ENCODE data around the gene CASK. TPM values are rescaled to one million over a fixed set of nuclear protein-coding genes. Genes with fewer than 3 reads are reported as not detected.
"Not testable (repeated sequence)": the region's sequence is repeated elsewhere in the genome, so short reads cannot be mapped to it uniquely, and the experiment has no call there.

CASK gene
- total RNA-seq, 1 experiment from 2014 or later: 14.1 TPM

DNA sequence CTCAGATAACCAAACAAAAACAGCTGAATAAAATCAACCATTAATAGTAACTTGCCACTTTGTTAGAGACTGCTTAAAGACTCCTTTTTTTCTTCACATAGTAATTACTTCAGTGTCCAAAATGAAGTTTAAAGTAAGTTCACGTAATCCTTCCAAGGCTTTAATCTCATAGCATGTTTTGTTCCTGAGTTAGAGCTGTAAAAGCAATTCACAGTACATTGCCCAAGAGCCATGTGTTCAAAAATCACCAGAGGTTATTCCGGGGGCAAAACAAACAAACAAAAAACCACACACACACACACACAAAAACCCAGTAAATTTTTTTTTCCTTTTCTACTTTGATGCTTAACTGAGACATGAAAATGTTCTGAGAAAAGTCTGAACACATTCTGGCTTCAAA, 193.3 kb downstream of the CASK start:
- no peak for DNase-seq (ENCODE audit: low read depth)

DNA sequence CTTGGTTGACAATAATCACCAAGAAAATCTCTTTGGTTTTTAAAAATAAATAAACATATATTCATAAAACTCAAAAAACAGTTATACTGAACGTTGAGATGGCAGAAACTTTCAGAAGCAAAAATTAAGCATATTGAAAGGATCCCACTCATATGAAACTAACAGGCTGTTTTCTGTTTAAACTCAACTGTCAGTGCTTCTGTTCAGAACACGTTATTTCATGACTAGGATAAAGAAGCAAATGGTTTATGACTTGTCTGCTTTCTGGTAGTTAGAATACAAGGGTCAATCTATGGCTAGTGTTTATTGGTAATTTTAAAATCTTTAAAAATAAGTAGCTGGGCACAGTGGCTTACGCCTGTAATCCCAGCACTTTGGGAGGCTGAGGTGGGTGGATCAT, 195.2 kb downstream of the CASK start:
- DNase-seq (ENCODE audit: low read depth): no peak

DNA sequence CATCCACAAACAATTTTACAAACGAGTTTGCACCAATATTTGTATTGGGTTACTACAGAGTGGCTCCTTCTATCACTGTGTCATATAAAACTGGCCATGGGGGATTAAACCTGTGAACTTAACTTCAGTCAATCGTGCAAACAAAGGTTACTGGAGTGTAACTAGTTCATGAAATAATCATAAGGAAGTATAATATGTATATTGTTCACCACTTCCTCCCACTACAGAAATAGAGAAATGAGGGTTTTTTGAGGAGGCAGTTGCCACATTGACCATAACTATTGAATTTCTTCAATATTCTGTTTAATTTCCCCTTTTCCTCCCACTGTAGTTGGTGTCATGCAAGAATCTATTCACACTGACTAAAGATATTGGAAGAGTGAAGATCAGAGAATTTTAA, 199.5 kb downstream of the CASK start, which contains the start of gene GPR82:
GPR82 (plus strand) TSS at position 356 of the 400 bp plus-strand sequence. CDS start 2,846 bp downstream, outside the sequence.
- no peak for DNase-seq (ENCODE audit: low read depth)

DNA sequence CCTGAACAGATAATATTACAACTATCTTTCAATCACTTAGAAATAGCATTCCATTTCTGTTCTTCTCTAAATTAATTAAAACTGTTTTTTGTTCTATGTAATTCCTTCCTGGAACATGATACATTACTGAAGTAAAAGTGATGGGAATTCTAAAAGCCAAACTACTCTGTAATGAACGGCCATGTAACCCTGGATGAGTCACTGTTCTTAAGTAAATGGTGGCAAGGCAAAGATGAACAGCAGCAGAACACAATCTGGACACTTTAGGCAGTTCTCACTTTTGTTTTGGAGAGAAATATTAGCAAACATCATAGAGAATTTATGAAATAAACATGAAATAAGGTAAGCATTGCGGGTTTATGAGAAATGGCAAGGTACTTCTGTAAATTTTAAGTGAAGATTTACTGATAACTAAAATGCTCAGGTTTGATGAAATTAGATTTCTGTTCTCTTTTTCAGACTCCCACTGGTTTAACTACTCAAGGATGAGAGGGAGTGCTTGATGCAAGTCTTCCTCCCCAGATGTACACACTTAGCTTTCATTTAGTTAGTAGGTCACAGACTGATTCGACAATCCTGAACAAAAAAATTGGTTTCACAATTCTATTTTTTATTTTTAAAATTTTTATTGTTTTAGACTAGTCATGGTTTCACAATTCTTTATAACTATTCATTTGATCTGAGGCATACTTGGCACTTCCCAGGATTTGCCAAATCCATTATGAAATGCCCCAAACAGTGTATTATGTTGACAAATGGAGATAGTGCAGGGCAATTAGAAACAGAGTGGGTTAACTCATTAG, 200.3 kb downstream of the CASK start:
- no peak for DNase-seq (ENCODE audit: low read depth)

DNA sequence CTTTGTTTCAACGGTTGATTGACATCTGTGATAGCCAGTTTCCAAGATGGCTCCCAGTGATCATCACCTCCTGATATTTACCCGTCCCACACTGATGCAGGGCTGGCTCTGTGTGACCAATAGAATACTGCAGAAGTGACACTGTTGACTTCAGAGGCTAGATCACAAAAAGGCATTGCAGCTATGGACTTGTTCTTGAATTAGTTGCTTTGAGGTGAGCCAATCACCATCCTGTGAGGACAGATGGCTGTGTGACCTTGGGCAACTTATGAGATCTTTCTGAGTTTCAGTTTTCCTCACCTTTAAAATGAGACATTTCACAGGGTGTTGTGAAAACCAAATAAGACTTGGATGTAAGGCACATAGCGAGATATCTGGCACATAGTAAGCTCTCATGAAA, 201.1 kb downstream of the CASK start:
- no peak for DNase-seq (ENCODE audit: low read depth)

DNA sequence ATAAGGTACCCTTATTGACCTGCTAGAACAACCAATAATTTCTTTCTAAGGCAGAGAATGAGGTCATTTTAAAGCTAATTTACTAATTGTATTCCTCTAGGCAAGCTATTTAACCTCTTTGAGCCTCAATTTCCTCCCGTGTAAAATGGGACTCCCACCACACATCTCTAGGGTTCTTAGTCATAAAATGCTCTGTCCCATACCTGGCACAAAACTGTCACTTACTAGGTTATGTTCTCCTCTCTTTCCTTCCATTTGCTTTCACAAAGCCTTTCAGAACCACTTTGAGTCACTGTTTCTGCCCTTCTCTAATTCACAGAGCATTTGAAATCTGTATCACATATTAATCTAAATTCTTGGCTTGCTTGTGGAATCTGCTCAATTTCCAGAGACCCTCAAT, 201.8 kb downstream of the CASK start:
- no peak for DNase-seq (ENCODE audit: low read depth)

DNA sequence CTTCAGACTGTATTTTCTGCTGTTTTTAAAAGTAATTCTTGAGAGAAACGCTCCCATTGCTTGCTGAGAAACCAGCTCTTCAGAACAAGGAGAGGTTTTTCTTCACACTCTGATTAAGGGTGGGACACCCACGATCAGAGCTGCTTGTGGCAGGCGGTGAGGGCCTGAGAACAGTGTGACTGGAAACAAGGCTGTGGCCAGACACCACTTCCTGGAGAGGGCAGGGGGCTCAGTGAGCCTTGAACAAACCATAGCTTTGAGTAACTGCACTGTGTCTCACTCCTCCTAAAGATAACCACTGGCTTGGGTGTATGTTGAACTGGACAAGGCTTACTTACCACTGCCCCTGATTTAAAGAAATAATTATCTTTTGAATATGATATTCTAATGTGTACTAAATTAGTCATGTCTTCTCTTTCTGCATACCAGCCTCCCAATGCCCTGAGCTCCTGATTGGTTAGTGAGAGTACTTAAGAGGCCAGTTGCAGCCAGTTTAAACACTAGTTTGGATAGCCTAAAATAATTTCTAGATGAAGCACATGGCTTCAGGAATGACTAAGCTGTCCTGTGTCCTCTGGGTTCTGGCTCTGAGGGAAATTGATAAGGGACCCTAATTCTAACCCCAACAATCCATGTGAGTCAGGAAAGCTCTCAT, 203.1 kb downstream of the CASK start:
- DNase-seq (ENCODE audit: low read depth): no peak

DNA sequence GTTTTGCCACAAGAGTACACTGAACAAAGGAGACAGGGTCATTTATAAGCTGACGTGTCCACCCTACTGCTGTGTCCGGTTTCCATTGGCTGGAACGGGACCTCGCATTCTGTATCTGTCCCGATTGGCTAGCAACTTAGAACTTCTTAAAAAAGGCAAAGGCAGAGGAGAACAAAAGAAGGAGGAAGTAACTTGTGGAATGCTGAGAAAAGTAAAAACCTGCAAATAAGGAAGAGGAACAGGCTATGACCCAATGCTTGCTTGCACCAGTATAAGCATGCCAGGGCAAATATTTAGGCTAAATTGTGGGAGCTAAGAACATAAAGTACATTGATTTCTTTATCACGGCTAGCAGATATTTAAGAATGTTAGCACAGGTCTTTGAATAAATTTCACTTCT, 203.7 kb downstream of the CASK start:
- not testable (repeated sequence) for DNase-seq (ENCODE audit: low read depth)

DNA sequence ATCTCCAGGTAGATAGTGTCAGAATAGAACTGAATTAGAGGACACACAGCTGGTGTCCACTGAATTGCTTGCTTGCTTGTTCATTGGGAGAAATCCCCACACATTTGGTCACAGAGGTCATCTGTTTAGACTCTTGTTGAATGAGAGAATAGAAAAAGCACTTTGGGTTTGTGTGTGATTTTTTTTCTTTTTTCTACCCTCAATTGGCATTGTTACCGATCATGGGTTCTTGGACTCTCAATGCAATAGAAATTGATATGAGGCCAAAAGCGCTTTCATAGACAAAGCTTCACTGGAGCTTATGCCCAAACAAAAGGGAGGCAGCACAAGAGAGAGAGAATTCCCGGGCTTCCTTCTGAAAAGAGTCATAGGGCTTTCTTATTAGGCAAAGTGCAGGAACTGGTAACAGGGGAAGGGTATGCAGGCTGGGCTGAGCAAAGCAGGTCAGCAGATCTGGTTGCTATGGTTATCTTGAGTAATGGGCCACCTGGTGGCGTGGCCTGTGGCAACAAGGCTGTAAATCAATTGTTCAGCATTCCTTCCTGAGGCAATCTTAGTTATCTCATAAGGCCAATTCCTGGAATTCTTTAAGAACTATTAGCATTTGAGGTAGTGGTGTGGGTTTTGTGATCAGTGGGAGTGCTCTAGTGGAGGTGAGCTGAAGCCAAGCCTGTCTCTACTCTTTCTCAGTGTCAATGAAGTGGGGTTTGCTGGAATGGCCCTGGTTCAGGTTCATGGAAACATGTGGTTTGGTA, 204.7 kb downstream of the CASK start:
- DNase-seq (ENCODE audit: low read depth): no peak

DNA sequence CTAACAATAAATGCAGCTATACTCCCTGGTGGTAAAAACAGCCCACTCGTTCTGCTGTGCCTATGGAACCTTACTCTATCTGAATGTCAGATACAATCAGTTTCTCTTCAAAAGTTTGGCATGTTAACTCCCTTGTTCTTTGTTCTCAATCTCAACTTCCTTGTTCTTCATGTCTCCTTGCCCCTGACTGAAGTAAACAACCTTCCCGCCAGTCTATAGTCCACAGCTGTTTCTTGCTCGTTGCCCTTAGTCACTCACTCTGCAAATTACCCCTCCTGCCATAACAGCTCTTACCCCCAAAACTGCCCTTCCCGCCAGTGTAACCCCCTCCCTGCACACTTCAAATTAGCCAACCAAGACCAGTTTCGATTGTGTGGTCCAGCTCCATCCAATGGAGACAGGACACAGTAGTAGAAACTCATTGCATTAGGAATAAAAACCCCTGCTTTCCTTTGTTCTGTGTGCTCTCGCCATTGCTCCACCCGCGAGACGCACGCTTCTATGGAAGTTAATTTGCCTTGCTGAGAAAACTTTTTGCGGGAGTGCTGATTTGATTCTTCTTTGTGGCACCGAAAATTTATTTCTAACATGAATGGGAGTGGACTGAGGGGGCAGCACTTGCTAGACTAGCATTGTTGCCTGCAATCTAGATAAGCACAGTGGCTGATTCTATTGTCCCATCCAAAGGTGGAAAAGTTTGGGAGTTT, 206.4 kb downstream of the CASK start:
- DNase-seq (ENCODE audit: low read depth): no peak

DNA sequence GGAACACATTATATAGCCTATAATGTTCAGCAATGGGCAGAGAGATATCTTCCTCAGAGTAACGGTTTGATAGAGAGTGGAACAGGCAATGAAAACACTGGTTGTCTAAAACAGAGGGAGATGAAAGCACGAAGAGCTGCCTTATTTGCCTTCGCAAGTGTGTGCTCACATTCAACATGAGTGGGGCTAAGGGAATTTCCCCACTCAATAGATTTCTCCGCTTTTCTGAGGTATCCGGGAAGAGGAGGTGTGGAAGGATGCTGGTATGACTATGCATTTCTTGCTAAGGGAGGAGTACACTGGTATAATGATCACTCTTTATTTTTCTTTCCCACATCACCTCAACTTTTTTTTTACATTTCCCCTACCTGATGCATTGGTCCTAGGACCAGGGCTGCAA, 207.1 kb downstream of the CASK start:
- DNase-seq (ENCODE audit: low read depth): no peak

DNA sequence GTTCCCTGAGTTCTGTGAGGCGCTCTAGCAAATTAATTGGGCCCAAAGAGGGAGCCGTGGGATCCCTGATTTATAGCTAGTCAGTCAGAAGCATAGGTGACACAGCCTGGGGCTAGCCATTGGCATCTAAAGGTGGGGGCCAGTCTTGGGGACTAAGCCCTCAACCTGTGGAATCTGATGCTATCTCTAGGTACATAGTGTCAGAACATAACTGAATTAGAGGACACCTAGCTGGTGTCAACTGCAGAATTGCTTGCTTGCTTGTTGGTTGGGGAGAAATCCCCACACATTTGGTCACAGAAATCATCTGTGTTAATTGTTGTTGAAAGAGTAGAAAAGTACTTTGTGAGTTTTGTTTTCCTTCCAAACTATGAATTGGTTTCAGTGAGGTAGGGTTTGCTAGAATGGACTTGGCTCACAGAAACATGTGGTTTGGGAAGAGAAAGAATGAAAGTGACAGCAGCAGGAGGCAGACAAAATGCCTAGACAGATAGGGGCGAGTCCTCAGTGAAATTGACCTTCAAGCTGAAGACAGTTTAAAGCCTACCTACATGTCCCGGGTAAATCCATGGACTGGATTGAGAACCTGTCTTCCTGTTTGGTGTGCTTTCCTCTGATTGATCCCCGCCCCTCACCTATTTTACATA, 212.2 kb downstream of the CASK start:
- no peak for DNase-seq (ENCODE audit: low read depth)

DNA sequence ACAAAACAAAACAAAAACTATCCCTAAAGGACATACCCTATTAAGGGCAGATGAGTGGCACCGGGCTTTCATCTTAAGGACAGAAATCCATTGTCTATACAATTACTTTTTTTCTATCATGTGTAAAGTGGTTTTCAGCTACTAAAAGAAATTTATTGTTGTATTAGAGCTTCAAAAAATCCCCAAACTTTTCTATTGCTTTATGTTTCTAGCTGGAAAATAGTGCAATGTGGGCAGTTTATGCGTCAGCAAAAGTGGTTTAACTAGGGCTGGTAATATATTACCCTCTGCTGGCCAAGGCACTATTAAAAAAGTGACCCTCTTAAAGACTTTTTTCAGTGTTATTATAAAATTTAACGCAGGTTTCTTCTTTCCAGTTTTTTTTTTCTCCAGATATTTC, 214.9 kb downstream of the CASK start:
- no peak for DNase-seq (ENCODE audit: low read depth)

DNA sequence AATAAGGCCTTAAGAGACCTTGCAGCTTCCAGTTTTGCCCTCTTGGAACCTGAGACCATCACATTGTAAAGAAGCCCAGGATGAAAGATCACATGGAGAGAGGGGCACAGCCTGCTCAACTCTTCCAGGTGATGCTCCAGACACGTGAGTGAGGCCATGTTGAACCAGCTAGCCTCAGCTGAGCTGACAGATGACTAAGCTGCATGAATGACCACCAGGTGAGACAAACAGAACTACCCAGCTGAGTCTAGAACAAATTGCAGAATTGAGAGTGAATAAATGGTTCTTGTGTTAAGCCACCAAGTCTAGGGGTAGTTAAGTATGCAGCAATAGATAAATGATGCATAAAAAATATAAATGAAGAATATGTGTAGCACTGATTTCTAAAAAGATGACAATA, 216.1 kb downstream of the CASK start:
- DNase-seq (ENCODE audit: low read depth): no peak

DNA sequence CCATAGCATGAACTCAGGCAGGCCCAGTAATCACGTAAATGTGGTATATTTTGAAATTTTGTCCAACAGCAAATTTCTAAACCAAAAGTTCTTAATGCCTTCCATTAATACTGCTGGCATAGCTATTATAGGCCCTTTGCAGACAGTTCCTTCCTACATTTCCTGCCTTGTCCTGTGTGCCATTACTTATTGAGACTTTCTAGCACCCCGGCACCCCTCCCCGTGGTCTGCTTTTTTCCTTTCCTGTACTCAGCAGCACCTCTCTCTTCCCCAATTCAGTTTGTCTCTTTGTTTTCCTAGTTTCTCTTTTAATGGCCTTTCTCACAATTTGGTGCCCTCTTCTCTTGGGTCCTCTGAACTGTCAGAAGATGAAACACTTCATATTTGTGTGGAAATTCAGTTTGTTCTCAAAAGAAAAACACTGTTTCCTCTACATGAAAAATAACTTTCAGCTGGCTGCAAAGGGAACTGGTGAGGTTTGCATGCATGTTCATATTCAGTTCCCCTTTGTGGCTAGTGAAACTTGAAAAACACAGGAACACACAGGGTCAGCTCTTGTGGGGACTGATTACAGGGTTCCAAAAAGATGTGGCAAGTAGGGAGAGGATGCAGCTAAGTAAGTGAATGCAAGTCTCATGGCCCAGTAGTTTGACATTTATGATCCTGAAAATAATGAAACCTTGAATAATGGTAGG, 217.5 kb downstream of the CASK start:
- no peak for DNase-seq (ENCODE audit: low read depth)

DNA sequence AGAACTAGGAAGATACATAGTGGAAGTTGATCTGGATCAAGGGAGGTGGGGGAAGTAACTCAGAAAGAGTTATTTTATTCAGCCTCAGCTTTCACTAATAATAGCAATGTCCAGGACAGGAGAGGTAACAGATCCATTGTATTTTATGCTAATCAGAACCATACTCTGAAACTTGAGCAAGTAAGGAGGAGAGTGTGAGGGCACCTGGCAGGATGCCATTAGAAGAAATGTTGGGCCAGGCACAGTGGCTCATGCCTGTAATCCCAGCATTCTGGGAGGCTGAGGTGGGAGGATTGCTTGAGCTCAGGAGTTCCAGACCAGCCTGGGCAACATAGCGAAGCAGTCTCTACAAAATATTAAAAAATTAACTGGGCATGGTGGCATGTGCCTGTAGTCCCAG, 218.3 kb downstream of the CASK start:
- DNase-seq (ENCODE audit: low read depth): no peak

DNA sequence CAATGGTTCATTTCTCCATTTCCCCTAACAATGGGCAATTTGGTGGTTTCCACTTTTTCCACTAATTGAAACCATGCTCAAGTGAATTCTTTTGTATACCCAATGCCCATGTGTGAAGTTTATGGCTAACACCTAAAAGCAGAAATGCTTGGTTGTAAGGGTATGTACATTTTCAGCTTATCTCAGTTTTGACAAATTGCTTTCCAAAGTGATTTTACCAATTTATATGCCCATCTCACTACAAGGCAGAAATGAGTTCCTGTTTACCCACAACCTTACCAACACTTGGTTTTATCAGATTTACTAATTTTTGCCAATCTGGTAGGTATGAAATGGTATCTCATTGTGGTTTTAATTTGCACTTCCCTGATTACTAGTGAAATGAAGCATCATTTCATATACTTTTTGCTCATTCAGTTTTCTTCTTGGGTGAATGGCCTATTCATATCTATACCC, 219.8 kb downstream of the CASK start:
- no peak for DNase-seq (ENCODE audit: low read depth)

DNA sequence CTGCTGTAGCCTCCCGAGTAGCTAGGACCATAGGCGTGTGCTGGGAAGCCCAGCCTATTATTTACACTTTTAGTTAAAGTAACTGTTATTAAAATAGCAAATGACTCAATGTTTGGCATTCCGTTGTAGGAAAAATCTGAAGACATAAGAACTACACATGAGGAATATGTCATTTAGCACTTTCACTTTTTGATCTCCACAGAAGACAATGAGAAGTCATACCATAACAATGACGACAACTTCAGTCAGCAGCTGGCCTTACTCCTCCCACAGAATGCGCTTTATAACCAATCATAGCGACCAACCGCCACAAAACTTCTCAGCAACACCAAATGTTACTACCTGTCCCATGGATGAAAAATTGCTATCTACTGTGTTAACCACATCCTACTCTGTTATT, 227.9 kb downstream of the CASK start:
- DNase-seq (ENCODE audit: low read depth): no peak

DNA sequence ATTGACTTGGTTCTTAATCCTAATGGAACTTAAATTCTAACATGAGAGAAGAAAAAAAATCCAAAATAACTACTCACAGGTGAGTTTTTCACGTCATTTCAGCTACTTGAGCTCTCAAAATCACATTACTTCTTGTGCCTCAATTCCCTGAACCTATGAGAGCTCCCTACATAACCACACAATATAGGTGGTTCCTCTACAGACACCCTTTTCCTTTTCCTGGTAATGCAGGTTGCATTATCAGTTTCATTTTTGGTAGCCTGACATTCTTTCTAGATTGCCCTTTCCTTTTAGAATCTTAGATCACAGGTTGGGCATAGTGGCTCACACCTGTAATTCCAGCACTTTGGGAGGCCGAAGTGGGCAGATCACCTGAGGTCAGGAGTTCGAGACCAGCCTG, 230.3 kb downstream of the CASK start:
- DNase-seq (ENCODE audit: low read depth): no peak

DNA sequence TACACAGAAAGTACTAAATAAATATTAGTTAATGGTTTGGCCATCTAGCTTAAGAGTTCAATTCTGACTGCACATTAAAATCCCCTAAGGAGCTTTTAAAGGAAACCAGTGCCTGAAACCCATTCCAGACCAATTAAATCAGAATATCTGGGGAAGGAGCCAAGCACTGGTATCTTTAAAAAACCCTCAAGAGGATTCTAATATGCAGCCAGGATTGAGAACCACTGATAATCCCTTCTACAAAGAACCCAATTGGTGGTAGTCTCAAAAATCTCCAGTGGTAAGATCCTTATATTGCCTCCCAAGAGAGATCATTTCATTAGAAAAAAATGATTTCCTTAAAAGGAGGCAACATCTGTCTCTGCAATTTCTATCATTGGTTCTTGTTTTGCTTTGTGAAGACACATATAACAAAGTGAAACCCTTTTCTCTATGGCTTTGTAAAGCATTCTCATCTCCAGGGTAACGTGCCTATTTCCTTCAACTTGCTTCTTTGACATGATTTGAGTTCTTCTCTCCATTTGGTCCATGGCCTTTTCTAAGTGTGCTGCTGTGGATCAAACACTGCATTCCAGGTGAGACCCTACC, 231.1 kb downstream of the CASK start:
- DNase-seq (ENCODE audit: low read depth): no peak
